GM12873 (cell line): Measurements from ENCODE around the gene RASA3.

Experiments
- TF ChIP-seq, protein P1 (sequence below): IDR thresholded peaks from 2 replicates; pipeline ENCODE4 v1.5.1; 2012; ENCODE audit warnings: low read depth, mild to moderate bottlenecking, moderate library complexity, low read length, control low read depth; ENCODE audit not compliant: insufficient read depth; ENCODE audit errors: missing control alignments

RASA3 gene

DNA sequence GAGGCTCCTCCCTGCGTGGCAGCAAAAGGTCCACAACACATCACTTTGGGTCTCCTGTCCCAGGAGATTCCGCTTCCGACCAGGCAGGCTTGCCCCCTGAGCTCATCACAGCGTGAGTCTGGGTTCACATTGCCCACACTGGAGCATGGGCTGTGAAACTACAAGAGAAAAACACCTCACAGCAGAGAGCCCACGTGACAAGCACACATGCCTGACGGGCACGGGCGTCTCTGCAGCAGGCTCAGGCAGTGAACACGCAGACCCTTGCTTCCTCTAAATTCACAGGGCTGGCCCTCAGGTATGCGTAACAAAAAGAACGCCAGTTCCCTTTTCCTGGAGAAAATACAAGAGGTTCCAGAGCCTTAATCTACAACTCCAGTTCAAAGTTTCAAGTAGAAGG is 41.9 kb downstream of the RASA3 start:
- TF ChIP-seq, protein P1, sequence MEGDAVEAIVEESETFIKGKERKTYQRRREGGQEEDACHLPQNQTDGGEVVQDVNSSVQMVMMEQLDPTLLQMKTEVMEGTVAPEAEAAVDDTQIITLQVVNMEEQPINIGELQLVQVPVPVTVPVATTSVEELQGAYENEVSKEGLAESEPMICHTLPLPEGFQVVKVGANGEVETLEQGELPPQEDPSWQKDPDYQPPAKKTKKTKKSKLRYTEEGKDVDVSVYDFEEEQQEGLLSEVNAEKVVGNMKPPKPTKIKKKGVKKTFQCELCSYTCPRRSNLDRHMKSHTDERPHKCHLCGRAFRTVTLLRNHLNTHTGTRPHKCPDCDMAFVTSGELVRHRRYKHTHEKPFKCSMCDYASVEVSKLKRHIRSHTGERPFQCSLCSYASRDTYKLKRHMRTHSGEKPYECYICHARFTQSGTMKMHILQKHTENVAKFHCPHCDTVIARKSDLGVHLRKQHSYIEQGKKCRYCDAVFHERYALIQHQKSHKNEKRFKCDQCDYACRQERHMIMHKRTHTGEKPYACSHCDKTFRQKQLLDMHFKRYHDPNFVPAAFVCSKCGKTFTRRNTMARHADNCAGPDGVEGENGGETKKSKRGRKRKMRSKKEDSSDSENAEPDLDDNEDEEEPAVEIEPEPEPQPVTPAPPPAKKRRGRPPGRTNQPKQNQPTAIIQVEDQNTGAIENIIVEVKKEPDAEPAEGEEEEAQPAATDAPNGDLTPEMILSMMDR, result no peak

DNA sequence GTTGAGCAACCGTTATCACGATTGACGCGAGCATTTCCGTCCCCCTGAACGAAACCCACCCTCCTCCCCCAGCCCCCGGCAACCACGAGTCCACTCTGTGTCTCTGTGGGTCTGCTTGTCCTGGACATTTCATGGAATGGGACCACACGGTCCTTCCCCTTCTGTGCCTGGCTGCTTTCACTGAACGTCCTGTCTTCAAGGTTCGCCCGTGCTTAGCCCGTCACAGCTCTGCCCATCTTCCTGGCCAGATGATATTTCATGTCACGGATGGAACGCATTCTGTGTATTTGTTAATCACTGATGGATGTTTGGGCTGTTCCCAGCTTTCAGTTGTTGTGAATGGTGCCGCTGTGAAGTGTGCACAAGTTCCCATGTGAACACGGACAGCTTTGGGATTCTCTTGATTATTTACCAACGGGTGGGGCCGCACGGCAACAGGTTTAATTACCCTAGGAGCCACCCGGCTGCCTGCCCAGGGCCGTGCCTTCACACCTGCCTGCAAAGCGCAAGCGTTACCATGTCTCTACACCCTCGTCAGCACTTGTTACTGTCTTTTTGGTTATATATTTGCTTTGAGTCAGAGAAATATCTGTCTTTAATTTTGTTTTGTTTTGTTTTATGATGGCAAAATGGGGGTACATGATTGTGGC is 42.5 kb downstream of the RASA3 start:
- TF ChIP-seq, protein P1, result no peak

DNA sequence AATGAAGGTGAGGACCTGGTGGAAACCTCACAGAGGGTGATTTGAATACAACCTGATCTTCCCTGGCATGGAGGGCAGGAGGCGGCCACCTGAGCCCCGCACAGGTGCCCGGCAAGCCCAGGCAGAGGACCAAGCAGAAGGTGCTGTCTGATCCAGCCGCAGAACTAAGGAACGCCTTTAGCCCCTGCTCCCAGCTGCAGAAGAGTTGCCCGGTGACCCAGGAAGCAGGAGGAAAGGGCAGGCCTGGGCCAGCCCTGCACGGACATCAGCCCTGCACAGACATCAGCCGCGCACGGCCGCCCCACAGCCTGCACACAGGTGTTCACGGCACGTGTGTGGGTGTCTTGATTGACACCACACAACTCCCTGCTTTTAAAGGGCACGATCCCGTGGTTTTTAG is 43.1 kb downstream of the RASA3 start:
- TF ChIP-seq, protein P1, result no peak

DNA sequence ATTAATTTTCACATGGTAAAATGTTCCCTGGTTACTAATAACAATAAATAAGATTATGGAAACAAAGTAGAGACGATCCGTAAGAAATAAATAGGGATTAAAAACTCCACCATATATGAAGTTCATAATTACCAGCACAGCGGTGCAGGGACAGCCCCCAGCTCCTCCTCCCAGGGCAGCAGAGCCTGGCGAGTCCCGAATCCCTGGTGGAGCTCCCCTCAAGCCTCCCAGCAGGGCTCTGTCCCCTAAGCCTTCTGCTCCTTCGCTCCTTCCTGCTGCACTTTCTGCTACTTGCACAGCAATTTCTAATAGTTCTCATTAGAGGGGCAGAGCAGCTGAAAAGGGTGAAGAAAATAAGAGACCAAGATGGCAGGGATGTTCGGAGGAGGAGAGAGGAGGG is 43.6 kb downstream of the RASA3 start:
- TF ChIP-seq, protein P1, result no peak

DNA sequence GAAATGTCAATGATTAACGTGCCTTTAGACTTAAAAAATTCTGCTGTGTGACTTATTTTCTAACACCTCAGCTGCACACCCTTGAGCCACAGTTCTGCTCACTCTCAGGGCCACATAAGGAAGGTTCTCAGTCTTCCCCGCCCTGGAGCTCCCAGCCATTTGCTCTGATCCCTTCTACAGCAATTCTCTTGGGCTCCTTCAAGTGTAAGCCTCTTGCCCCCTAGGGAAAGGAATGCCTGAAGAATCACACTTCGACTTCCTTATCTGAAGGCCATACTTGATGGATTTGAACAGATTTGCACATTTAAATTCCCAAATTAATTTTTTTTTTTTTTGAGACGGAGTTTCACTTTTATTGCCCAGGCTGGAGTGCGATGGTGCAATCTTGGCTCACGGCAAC is 44.2 kb downstream of the RASA3 start:
- TF ChIP-seq, protein P1, result no peak

DNA sequence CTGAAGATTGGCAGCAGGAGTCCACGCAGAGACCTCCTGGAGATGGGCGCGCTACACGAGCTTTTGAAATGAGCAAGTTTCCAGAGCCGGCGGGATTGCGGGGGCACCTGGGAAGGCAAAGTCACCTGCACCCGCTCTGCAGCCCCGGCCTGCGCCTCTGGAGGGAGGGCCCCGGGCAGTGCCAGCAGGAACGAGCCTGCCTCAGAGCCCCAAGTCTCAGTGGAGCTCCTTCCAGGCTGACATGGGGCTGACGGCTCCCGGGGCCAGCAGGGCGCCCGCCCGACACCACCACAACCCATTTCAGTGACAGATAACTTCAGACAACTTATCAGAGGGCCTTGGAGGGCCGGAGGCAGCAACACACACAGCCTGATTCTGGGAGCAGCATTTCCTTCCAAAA is 45.0 kb downstream of the RASA3 start:
- TF ChIP-seq, protein P1, result no peak

DNA sequence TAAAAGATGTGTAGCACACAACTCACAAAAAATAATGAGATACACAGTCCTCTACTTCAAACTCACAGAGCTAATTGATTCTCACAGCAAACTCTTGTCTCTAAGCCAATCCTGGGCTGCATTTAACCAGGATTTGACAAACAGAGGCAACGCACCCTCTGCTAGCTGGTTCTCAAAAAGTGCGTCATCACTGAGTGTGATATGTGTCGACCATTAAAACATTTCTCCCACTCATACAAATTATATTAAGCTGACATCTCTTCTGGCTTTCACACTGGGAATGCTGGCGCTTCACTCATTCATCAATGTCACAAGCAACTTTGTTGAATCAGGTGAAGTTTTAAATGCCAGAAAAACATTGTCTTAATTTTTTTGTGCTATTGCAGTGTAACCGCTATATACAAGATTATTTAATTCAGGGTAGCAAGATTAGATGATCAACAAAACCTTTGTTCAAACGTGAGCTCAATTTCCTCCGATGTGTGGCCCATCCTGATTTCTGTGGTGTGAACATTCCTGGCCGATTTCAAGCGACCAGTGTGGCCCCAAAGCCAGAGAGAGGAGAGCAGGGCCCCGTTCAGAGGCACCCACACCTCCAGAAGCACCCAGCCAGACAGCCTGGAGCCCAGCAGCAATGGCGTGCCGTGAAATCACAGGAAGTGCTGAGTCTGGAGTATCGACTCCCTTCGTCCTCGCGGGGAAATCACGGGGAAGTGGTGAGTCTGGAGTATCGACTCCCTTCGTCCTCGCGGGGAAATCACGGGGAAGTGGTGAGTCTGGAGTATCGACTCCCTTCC is 49.4 kb downstream of the RASA3 start:
- TF ChIP-seq, protein P1, result no peak
